Upper lobe of left lung (tissue), 4 donors: ENCODE measurements around the gene PREP.

Source experiments
- POLR2A ChIP-seq, 4 donors: fragments of 450-650 bp; IDR thresholded peaks; one replicate each; pipeline ENCODE4 v1.5.1; 2016 to 2017; ENCODE audit warnings: antibody characterized with exemption in 4 of 4, mild to moderate bottlenecking in 2 of 4
- POLR2AphosphoS5 ChIP-seq, 2 donors: sonication (generic); formaldehyde crosslinking; IDR thresholded peaks; one replicate each; pipeline ENCODE4 v1.5.1; 2017; ENCODE audit warnings: antibody characterized with exemption in 2 of 2
- TF ChIP-seq, protein P1 (sequence below), 6 experiments: fragments of 450-650 bp in 4 of 6; fragments of 200-600 bp in 2 of 6; sonication (generic) in 2 of 6; IDR thresholded peaks; one replicate each; pipeline ENCODE4 v1.5.1; 2016 to 2019; ENCODE audit warnings: antibody characterized with exemption in 6 of 6

DNA sequence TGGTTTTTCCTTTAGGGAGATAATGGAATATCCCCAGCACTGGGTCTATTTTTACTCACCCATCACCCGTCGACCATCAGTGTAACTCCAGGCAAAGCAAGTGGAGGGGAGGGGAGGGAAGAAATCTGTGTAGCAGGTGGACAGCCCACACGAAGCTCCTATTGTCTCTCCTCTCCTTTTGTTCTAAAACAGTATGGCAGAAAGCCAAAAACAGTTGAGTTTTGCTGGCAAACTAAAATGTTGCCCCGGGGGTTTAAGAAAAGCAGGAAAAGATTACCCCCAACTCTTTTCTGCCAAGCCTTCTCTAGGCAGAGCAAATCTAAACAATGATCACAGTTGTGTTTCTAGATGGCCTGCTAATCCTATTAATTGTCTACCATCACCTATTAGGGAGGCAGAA lies 89.7 kb downstream of the PREP start:
- TF ChIP-seq, protein P1, sequence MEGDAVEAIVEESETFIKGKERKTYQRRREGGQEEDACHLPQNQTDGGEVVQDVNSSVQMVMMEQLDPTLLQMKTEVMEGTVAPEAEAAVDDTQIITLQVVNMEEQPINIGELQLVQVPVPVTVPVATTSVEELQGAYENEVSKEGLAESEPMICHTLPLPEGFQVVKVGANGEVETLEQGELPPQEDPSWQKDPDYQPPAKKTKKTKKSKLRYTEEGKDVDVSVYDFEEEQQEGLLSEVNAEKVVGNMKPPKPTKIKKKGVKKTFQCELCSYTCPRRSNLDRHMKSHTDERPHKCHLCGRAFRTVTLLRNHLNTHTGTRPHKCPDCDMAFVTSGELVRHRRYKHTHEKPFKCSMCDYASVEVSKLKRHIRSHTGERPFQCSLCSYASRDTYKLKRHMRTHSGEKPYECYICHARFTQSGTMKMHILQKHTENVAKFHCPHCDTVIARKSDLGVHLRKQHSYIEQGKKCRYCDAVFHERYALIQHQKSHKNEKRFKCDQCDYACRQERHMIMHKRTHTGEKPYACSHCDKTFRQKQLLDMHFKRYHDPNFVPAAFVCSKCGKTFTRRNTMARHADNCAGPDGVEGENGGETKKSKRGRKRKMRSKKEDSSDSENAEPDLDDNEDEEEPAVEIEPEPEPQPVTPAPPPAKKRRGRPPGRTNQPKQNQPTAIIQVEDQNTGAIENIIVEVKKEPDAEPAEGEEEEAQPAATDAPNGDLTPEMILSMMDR (IDR thresholded peaks at IDR 0.05) = no peak
- TF ChIP-seq POLR2A (IDR thresholded peaks at IDR 0.05) (no peak), POLR2AphosphoS5 (IDR thresholded peaks at IDR 0.05) (no peak)
